Gastrocnemius medialis (tissue), 4 donors: ENCODE results near the gene ADRA2C.

Experiments used
- CTCF ChIP-seq, 5 experiments: fragments of 450-650 bp in 3 of 5; fragments of 200-600 bp in 2 of 5; sonication (generic) in 2 of 5; IDR thresholded peaks in 4 of 5; conservative IDR thresholded peaks in 1 of 5; 1 replicate in 4 of 5; 2 replicates in 1 of 5; pipeline ENCODE4 v1.5.1; 2016 to 2019; ENCODE audit warnings: antibody characterized with exemption in 5 of 5, mild to moderate bottlenecking in 3 of 5, moderate library complexity in 3 of 5
- POLR2A ChIP-seq, 2 donors: fragments of 450-650 bp; IDR thresholded peaks; one replicate each; pipeline ENCODE4 v1.6.1; 2017; ENCODE audit warnings: antibody characterized with exemption in 2 of 2, mild to moderate bottlenecking in 2 of 2, moderate library complexity in 2 of 2

GRCh38 chr4:3760841-3761240 lies 5.3 kb upstream of the ADRA2C start:
- no peak for TF ChIP-seq CTCF (IDR thresholded peaks at IDR 0.05 in 4 of 5, conservative IDR thresholded peaks at IDR 0.05 in 1 of 5)
- no peak for TF ChIP-seq POLR2A (IDR thresholded peaks at IDR 0.05)
